Cardiac septum (tissue), 1 donor: ENCODE results near the gene C14orf132. TPM values are rescaled to one million over a fixed set of nuclear protein-coding genes. Genes with fewer than 3 reads are reported as not detected.
"Not testable (repeated sequence)": the region's sequence is repeated elsewhere in the genome, so short reads cannot be mapped to it uniquely, and the experiment has no call there.

Experiments
- DNase-seq: peaks from one replicate; pipeline ENCODE4 v3.0.0-alpha.2; 2020; ENCODE audit warnings: low spot score
- intact Hi-C: fragments of 100-400 bp; cut with DNase I; formaldehyde crosslinking; loops from one replicate; pipeline ENCODE4 v1.14.0; 2022
- long read RNA-seq: library from polyadenylated mRNA; unstranded; transcript quantifications from one replicate; pipeline ENCODE4 v2.0.0, GENCODE V29; 2021
- total RNA-seq: library from RNA; stranded (reverse); fragmentation: NEBNext Ultra II Directional; extraction: Animal tissue kit (Norgen Biotek cat#: 25700); gene quantifications from one replicate; pipeline ENCODE4 v1.2.1, GENCODE V29; 2021
- donor health status: DM: no; HTN: no; CAD: no.

C14orf132 gene
- 18.9 TPM for total RNA-seq
- long read RNA-seq, full-length matches to known transcripts: 12 of 27 reads
- long read RNA-seq, partial matches to known transcripts: 0 of 27 reads
- long read RNA-seq, other reads (novel, unspliced or antisense): 15 of 27 reads

GRCh38 chr14:96038920-96039632 is at the start of gene C14orf132:
Gene C14orf132, plus strand, starts transcription at chr14:96039362. Its CDS starts 139 bp downstream, at chr14:96039501.
- peak; percentile 86 for DNase-seq
- intact Hi-C loops: loop anchor here (2.0 kb wide), 1 partner anchor 14 kb away; no protein-coding TSS in a partner anchor

DNA sequence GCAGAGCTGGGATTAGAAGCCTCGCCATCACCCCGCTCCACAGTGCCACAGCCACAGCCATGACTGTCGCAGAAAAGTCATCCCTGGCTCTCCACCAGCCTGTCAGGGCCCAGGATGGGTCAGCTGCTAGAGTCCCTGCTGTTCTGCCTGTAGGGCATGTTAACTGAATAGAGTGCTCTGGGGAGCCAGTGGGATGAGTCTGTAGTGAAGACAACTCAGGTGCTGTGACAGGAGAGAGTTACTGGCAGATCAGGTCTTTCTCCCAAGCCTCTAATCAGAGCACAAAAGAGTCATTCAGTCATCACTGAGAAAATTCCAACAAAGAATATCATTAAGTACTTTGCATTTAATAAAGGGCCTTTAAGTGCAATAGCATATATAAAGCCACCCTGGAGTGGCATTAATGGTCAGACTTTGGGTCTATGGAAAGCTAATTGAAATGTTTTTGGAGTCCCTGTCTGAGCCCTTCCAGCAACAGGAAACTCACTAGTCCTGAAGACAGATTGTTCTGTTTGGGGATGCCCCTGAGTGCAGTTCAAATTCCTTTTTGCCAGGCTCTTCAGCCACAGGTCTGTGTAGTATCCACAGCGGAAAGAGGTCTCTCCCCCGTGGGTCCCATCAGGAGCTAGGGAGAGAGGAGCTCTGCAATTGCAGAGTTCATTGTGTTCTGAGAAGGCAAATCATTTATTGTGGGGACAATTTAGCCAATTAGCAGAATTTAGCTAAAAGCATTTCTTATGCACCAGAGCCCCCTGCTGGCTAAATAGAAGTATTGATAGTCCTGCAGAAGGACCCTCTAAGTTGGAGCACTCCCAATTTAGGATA is 45.2 kb upstream of the C14orf132 start:
- intact Hi-C loops: loop anchor here (2.0 to 5.0 kb wide), 2 partner anchors 433 to 552 kb away; no protein-coding TSS in a partner anchor
- no peak for DNase-seq

- DNase-seq: no peak
- intact Hi-C loops: loop anchor here (2.0 to 5.0 kb wide), 2 partner anchors 434 to 552 kb away; no protein-coding TSS in a partner anchor
These were observed 44.6 kb upstream of the C14orf132 start for GRCh38 chr14:95994593-95994928.

- intact Hi-C loops: loop anchor here (2.0 kb wide), 1 partner anchor 276 kb away; no protein-coding TSS in a partner anchor
These were observed 40.5 kb upstream of the C14orf132 start for GRCh38 chr14:95998656-95999055.

DNA sequence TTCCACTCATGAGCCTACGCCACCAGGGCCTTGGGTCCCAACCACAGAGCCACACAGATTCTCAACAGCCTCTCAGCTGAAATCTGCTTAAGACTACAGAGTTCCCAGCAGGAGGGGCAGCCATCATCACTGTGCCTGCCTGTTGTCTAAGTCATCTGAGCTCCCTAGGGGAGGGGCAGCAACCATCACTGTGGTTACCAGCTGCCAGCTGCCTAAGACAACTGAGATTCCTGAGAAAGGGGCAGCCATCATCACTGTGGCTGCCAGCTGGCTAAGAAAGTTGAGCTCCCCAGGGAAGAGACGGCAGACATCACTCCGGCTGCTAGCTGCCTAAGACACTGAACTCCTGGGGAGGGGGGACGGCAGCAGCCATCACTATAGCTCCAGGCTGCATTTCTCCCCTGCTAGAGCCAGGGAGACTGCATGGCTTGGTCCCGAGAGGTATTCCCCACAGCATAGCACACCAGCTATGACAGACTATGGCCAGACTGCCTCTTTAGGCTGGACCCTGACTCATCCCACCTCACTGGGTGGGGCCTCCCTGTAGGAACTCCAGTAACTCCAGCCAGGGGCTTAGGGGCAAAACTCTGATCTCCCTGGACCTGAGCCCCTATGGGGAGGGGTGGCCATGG is 37.2 kb upstream of the C14orf132 start:
- intact Hi-C loops: loop anchor here (2.0 kb wide), 1 partner anchor 99 kb away; no protein-coding TSS in a partner anchor
- no peak for DNase-seq

More at GRCh38 chr14:95998656-95999055, 40.5 kb upstream of the C14orf132 start:
- DNase-seq: no peak

- no peak for DNase-seq
- intact Hi-C loops: no loop called here
These were observed 36.7 kb upstream of the C14orf132 start for GRCh38 chr14:96002498-96002884.

DNA sequence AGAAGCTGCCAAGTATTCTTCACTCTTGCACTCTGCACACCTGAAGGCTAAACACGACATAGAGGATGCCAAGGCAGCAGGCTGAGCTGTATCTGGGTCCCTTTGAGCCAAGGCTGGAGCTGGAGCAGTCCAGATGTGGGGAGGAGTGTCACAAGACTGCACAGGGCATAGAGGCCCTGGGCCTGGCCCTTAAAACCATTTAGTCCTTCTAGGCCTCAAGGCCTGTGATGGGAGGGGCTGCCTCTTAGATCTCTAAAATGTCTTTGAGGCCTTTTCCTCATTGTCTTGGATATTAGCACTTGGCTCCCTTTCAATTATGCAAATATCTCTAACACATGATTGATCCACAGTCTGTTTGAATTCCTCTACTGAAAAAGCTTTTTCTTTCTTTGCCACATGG is 28.0 kb upstream of the C14orf132 start:
- intact Hi-C loops: no loop called here
- no peak for DNase-seq

GRCh38 chr14:96011607-96012006 is 27.6 kb upstream of the C14orf132 start:
- intact Hi-C loops: no loop called here
- no peak for DNase-seq

DNA sequence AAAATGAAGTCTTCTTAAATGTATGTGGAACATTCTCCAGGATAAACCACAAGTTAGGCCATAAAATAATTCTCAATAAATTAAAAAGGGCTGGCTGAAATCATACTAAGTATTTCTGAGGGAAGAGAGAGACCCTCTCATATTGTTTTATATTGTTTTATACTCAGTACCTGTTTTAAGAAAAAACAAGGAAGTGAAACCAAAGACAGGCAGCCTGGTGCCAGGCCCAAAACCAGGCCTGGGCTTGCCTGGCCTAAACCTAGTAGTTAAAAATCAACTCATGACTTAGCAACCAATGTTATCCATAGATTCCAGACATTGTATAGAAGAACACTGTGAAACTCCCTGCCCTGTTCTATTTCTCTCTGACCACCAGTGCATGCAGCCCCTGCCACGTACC is 26.4 kb upstream of the C14orf132 start:
- intact Hi-C loops, DNase-seq: not testable (repeated sequence)

- intact Hi-C loops: no loop called here
- DNase-seq: no peak
These were observed 25.0 kb upstream of the C14orf132 start for GRCh38 chr14:96014176-96014575.

DNA sequence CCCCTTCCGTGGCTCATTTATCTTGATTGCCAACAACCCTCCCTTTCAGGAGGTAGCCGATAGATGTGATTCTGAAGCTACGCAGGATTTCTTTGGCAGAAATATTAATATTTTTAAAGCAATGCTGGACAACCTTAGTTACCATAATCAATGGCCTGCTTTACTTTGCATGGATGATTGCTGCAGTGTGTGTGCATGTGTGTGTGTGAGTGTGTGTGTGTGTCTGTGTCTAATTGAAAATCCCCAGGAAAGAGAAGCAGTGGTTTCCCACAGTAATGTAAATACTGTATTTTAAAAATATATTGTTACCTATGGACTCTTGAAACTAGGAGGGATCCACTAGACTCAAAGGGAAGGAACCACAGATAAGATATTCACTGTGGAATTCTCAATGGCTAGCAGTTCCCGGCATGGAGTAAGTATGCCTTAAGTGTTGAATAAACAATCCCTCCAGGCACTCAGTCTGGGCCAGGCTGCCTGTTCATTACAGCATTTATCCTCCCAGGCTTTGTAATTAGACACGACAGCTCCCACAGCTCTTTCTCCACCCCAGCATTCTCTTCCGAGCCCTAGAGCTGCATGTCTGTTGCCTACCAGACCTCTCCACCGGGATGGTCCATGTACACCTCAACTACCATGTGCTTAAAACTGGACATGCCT is 22.5 kb upstream of the C14orf132 start:
- no peak for DNase-seq
- intact Hi-C loops: no loop called here

DNA sequence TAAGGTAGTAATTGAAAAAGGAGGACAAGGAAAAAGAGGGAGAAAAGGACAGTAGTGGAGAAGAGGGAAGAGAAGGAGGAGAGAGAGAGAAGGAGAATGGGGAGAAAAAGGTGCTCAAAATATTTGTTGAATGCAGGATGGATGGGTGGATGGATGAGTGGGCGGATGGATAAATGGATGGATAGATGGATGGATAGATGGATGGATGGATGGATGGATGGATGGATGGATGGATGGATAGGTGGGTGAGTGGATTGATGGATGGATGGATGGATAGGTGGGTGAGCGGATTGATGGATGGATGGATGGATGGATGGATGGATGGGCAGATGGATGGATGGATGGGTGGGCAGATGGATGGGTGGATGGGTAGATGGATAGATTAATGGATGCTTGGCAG is 21.3 kb upstream of the C14orf132 start:
- no peak for DNase-seq
- intact Hi-C loops: no loop called here

DNA sequence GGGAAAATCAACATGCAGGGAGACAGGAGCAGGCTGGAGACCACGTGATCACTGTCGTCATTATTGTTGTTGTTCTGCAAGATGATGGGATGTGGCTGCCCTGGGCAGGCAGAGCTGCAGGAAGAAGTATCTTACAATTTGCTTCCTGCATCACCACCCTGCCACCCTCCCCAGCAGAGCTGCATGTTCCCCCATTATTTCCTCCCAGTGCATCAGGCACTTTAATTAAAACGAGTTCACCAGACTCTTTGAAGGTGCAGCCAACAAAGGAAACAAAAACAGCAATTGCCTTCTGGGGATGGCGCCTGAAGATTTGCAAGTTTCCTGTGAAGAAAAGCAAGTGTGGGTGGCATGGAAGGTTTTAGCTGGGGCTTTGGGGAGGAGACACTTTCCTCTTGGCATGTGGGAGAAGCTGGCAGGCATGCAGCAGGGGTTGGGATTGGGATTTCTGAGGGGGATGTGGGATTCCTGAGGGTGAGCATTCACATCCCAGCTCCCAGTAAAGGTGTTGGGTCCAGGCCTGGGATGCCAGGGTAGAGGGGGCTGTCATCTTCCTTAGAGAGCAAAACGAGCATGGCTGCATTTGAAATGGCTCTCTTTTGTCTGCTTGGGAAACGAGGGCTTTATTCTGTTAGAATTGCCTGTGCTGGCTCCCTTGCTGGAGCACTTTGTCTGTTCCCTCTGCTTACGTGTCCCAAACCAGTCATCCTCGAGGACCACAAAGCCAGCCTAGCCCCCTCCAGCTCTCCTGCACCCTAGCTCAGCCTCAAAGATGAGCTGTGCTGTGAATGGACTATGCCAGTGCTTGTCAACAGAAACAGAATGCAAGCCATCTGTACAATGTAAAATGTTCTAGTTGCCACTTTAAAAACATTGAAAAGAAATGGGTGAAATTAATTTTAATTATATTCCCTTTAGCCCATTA is 11.5 kb upstream of the C14orf132 start:
- intact Hi-C loops: no loop called here
- DNase-seq: no peak

- intact Hi-C loops: no loop called here
- no peak for DNase-seq
These were observed 10.0 kb upstream of the C14orf132 start for GRCh38 chr14:96029089-96029645.

DNA sequence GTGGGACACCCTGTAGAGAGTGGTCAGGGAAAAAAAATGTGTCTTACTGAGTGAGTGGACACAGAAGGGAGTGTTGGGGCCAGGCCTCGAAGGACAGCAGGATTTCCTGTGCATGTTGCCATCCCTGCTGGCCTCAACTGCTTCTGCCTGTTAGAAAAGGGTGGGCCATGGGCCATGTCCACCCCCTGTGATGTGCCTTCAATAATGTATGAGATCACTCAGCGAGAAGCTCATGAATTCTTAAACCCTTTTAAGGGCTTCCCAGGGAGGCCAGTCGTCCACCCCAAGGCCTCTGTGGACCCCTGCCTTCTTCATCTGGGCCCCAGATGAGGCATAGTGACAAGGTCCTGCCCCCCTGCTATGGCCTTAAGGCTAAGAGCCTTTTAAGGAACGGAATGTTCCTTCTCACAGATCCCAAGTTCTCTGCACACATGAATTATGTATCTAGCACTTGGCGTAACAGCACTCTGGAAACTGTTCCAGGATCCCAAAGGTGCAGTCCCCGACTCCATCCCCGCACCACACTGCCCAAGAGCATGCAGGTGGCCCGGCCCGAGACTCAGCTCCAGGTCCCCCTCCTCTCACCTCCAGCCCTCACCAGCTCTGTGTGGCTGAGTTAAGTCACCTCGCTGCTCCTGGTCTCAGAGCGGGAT is 8.9 kb upstream of the C14orf132 start:
- DNase-seq: no peak
- intact Hi-C loops: no loop called here

DNA sequence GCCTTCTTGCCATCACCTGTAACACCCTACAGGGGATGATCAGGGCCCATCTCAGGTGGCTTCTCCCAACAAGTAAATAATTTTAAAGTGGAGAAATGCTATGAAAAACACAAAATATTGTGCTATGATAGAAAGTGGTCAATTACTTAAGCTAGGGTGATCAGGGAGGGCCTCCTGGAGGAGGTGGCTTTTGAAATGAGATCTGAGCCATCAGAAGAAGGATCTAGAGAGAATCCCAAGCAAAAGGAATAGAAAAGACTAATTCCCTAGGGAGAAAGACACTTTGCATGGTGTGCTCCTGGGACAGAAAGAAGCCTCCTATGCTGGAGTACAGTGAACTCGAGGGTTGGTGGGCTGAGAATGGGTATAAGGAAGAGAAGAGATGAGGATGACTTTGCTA is 7.5 kb upstream of the C14orf132 start:
- intact Hi-C loops: no loop called here
- DNase-seq: no peak

- DNase-seq: no peak
- intact Hi-C loops: no loop called here
These were observed 3.7 kb upstream of the C14orf132 start for GRCh38 chr14:96035456-96035855.
